K562 (cell line): Measurements from ENCODE around the gene RAB7A. TPM values are rescaled to one million over a fixed set of nuclear protein-coding genes. Genes with fewer than 3 reads are reported as not detected.

ENCODE experiments used
- ADNP ChIP-seq: fragments of 200-800 bp; sonication (Bioruptor generic); IDR thresholded peaks from 2 replicates; pipeline ENCODE4 v1.6.1; 2016; ENCODE audit warnings: missing genetic modification characterization, missing compliant biosample characterization
- CBFA2T2 ChIP-seq: fragments of 450-650 bp; conservative IDR thresholded peaks from 2 replicates; pipeline ENCODE4 v1.6.1; 2017; ENCODE audit warnings: mild to moderate bottlenecking
- CBFA2T3 ChIP-seq: fragments of 450-650 bp; IDR thresholded peaks from 2 replicates; pipeline ENCODE4 v1.6.1; 2017
- DPF2 ChIP-seq: fragments of 450-650 bp; IDR thresholded peaks from 2 replicates; pipeline ENCODE4 v1.6.1; 2016
- EGR1 ChIP-seq: fragments of 450-650 bp; conservative IDR thresholded peaks from 2 replicates; pipeline ENCODE4 v1.6.1; 2017; ENCODE audit warnings: mild to moderate bottlenecking
- HDAC2 ChIP-seq: fragments of 450-650 bp; IDR thresholded peaks from 2 replicates; pipeline ENCODE4 v1.6.1; 2016; ENCODE audit warnings: mild to moderate bottlenecking
- KLF16 ChIP-seq: IDR thresholded peaks from 2 replicates; pipeline ENCODE4 v1.6.1; 2016; ENCODE audit warnings: antibody characterized with exemption
- MAFK ChIP-seq: IDR thresholded peaks from 2 replicates; pipeline ENCODE4 v1.6.1; 2011; ENCODE audit warnings: low read length, improper control_type of control experiment
- PTBP1 ChIP-seq: fragments of 200-400 bp; formaldehyde crosslinking; IDR thresholded peaks from 2 replicates; pipeline ENCODE4 v1.6.1; 2017; ENCODE audit warnings: low read depth, low read length
- RCOR1 ChIP-seq, 2 experiments: IDR thresholded peaks; 2 replicates each; pipeline ENCODE4 v1.6.1; 2012; ENCODE audit warnings: low read depth in 2 of 2, low read length in 2 of 2, borderline replicate concordance in 1 of 2, improper control_type of control experiment in 1 of 2
- SNIP1 ChIP-seq: fragments of 450-650 bp; IDR thresholded peaks from 2 replicates; pipeline ENCODE4 v1.7.1; 2017; ENCODE audit warnings: low read depth, mild to moderate bottlenecking
- ZFP36 ChIP-seq: fragments of 150-350 bp; IDR thresholded peaks from 2 replicates; pipeline ENCODE4 v1.6.1; 2018; ENCODE audit warnings: low read length, low read depth; ENCODE audit not compliant: partially characterized antibody
- ZNF316 ChIP-seq: fragments of 450-650 bp; IDR thresholded peaks from 2 replicates; pipeline ENCODE4 v1.6.1; 2016
- ZNF780A ChIP-seq: fragments of 250-450 bp; sonication (Bioruptor Pico); IDR thresholded peaks from 2 replicates; pipeline ENCODE4 v1.5.0; 2021; ENCODE audit warnings: mild to moderate bottlenecking
- polyA plus RNA-seq, 8 experiments: library from polyadenylated mRNA; depleted of rRNA in 4 of 8; stranded (reverse) in 5 of 8; unstranded in 3 of 8; fragments of >200 nt; fragmentation: Nextera tagmentation in 2 of 8; fragmentation: Illumina TruSeq in 1 of 8; extraction: Ambion mirVana in 2 of 8; extraction: Trizol in 1 of 8; gene quantifications; 2 replicates each; pipeline versions ENCODE4 v1.2.1 to v1.2.3, GENCODE V29; 2011 to 2014; ENCODE audit warnings: inconsistent platforms in 1 of 8, missing spikeins in 1 of 8
- total RNA-seq, 7 experiments: library from RNA; depleted of rRNA in 6 of 7; stranded (reverse); fragments of >200 nt in 6 of 7; fragmentation: Illumina TruSeq in 2 of 7; extraction: Trizol in 2 of 7; gene quantifications; 2 replicates each; pipeline versions ENCODE4 v1.2.1 to v1.2.3, GENCODE V29; 2011 to 2021; ENCODE audit warnings: low replicate concordance in 1 of 7
- TF ChIP-seq, protein P1 (sequence below), 2 experiments: IDR thresholded peaks in 1 of 2; conservative IDR thresholded peaks in 1 of 2; 2 replicates each; pipeline ENCODE4 v1.6.1; 2016; ENCODE audit warnings: low read depth in 2 of 2, mild to moderate bottlenecking in 1 of 2, missing compliant biosample characterization in 1 of 2, missing genetic modification characterization in 1 of 2, moderate library complexity in 1 of 2
- TF ChIP-seq, protein P2 (sequence below): fragments of 450-650 bp; IDR thresholded peaks from 2 replicates; pipeline ENCODE4 v1.6.1; 2016
- TF ChIP-seq, protein P3 (sequence below): fragments of 250-450 bp; sonication (Bioruptor Pico); IDR thresholded peaks from 2 replicates; pipeline ENCODE4 v1.5.0; 2020; ENCODE audit warnings: mild to moderate bottlenecking, borderline replicate concordance
- TF ChIP-seq, protein P4 (sequence below): fragments of 450-650 bp; IDR thresholded peaks from 2 replicates; pipeline ENCODE4 v1.6.1; 2018; ENCODE audit not compliant: partially characterized antibody

Gene RAB7A
- total and polyA plus RNA-seq, 9 of the 15 experiments (the other 6 are each of a cell fraction or from before 2014, with no cell fraction given), result 30.9 to 204 (median 72.8) TPM

DNA sequence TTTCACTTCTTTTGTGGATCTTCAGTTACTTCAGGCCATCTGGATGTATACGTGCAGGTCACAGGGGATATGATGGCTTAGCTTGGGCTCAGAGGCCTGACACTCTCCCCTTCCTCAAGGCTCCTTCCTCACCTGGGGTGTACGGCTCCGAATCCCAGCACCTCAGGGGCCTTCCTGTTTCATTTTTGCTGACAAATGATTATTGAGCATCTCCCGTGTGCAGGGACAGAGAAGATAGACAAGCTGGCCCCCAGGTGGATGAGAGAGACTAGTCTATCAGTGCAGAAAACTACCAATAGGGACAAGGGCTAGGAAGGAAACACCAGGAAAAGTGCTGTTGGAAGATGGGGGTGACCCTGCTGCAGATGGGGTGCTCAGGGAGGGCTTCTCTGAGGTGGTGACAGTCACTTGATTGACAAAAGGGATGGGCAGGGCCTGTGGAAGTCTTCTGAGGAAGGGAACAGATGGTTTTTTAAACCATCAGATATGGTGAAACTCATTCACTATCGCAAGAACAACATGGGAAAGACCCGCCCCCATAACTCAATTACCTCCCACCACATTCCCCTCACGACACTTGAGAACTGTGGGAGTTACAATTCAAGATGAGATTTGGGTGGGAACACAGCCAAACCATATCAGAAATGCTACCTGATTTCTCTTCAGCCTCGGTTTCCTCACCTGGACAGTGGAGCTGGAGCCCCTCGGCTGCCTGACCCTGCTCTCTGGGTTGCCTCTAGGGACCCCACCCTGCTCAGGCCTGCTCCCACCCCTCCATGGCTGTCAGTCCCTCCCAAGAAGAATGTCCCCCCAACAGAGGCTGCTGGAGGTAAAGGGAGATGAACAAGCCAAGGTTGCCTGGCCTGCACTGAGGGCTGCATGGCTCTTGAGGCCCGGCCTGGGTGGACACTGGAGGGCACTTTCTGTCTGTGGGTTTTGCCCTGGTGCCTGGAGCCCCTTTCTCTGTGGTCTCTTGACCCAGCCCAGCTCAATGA is 116.2 kb downstream of the RAB7A start (continued):
- TF ChIP-seq, protein P1, sequence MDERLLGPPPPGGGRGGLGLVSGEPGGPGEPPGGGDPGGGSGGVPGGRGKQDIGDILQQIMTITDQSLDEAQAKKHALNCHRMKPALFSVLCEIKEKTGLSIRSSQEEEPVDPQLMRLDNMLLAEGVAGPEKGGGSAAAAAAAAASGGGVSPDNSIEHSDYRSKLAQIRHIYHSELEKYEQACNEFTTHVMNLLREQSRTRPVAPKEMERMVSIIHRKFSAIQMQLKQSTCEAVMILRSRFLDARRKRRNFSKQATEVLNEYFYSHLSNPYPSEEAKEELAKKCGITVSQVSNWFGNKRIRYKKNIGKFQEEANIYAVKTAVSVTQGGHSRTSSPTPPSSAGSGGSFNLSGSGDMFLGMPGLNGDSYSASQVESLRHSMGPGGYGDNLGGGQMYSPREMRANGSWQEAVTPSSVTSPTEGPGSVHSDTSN (CRISPR knock-in tag; IDR thresholded peaks at IDR 0.05; ENCODE audit: low read depth), result no peak
- TF ChIP-seq, protein P1 (tag; conservative IDR thresholded peaks at IDR 0.05; ENCODE audit: low read depth), result 0 out of 2 replicates have a peak, but pooled peaks have one; percentile 7
- TF ChIP-seq MAFK (peak; percentile 63; the same call in 1 of the 2 replicates), CBFA2T3 (peak; percentile 74), DPF2 (0 out of 2 replicates have a peak, but pooled peaks have one; percentile 16), CBFA2T2 (peak; percentile 53), RCOR1 (IDR thresholded peaks at IDR 0.05; ENCODE audit: borderline replicate concordance in 1 of 2, low read depth in 2 of 2, low read length in 2 of 2) (peak in 1 of 2 experiments; percentile 49; a peak in 1 of 4 replicates), ZFP36 (peak; percentile 99), SNIP1 (no peak), KLF16 (peak; percentile 18; the same call in 1 of the 2 replicates), ADNP (tag) (peak; percentile 52), EGR1 (peak; percentile 66), HDAC2 (0 out of 2 replicates have a peak, but pooled peaks have one; percentile 33), ZNF316 (peak; percentile 92), ZNF780A (CRISPR knock-in tag) (no peak), PTBP1 (no peak)
- TF ChIP-seq, protein P2, sequence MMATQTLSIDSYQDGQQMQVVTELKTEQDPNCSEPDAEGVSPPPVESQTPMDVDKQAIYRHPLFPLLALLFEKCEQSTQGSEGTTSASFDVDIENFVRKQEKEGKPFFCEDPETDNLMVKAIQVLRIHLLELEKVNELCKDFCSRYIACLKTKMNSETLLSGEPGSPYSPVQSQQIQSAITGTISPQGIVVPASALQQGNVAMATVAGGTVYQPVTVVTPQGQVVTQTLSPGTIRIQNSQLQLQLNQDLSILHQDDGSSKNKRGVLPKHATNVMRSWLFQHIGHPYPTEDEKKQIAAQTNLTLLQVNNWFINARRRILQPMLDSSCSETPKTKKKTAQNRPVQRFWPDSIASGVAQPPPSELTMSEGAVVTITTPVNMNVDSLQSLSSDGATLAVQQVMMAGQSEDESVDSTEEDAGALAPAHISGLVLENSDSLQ, result peak; percentile 71
- TF ChIP-seq, protein P3, sequence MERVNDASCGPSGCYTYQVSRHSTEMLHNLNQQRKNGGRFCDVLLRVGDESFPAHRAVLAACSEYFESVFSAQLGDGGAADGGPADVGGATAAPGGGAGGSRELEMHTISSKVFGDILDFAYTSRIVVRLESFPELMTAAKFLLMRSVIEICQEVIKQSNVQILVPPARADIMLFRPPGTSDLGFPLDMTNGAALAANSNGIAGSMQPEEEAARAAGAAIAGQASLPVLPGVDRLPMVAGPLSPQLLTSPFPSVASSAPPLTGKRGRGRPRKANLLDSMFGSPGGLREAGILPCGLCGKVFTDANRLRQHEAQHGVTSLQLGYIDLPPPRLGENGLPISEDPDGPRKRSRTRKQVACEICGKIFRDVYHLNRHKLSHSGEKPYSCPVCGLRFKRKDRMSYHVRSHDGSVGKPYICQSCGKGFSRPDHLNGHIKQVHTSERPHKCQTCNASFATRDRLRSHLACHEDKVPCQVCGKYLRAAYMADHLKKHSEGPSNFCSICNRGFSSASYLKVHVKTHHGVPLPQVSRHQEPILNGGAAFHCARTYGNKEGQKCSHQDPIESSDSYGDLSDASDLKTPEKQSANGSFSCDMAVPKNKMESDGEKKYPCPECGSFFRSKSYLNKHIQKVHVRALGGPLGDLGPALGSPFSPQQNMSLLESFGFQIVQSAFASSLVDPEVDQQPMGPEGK (CRISPR knock-in tag), result no peak
- TF ChIP-seq, protein P4, sequence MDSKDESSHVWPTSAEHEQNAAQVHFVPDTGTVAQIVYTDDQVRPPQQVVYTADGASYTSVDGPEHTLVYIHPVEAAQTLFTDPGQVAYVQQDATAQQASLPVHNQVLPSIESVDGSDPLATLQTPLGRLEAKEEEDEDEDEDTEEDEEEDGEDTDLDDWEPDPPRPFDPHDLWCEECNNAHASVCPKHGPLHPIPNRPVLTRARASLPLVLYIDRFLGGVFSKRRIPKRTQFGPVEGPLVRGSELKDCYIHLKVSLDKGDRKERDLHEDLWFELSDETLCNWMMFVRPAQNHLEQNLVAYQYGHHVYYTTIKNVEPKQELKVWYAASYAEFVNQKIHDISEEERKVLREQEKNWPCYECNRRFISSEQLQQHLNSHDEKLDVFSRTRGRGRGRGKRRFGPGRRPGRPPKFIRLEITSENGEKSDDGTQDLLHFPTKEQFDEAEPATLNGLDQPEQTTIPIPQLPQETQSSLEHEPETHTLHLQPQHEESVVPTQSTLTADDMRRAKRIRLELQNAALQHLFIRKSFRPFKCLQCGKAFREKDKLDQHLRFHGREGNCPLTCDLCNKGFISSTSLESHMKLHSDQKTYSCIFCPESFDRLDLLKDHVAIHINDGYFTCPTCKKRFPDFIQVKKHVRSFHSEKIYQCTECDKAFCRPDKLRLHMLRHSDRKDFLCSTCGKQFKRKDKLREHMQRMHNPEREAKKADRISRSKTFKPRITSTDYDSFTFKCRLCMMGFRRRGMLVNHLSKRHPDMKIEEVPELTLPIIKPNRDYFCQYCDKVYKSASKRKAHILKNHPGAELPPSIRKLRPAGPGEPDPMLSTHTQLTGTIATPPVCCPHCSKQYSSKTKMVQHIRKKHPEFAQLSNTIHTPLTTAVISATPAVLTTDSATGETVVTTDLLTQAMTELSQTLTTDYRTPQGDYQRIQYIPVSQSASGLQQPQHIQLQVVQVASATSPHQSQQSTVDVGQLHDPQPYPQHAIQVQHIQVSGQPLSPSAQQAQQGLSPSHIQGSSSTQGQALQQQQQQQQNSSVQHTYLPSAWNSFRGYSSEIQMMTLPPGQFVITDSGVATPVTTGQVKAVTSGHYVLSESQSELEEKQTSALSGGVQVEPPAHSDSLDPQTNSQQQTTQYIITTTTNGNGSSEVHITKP, result no peak
